ENCODE data around the gene GID8.

GID8 gene

DNA sequence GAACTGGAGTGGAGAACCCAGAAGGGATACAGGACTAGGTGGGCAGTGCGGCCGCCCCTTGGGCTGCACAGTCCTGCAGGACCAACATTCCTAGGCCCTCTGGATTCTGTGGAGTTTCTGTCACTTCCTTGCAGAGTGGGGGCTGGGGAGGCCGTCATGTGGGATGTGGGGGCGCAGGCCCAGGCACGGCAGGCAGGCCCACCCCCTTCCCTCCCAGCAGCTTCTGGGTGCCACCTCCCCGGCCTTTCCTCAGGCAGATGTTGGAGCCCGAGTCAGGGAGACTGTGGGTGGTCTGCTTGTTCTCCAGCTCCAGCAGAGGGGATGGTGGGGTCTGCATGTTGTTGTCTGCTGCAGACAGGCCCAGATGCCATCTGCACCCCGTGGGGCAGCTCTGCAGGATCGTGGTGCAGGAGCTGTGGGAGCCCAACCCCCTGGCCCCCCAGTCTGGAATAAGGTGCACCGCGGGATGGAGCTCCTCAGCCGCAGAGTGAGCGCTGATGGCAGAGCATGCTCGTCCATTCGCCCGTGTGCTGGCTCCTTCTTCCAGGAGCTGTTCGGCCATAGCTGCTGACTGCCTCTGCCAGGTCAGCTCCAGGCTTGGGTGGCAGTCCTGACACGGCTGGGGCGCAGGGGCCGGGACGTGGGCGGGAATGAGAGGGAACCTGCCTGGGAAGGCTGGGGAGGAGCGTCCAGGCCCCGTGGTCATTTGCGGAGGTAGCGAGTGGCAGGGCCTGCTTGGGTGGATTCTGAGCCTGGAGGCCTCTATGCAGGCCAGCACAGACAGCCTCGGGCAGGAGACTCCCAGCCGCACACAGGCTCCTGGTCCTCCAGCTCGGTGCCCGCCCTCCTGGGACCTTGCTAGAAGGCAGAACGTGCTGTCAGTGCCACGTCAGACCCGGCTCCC is 32.6 kb downstream of the GID8 start:
- no peak for DNase-seq (ENCODE audit: low read depth in 2 of 2)

GRCh38 chr20:62971211-62971949 is 33.4 kb downstream of the GID8 start:
- no peak for DNase-seq (ENCODE audit: low read depth in 2 of 2)

GRCh38 chr20:62971950-62972844 is 34.2 kb downstream of the GID8 start:
- peak; percentile 58 to 65 for DNase-seq (ENCODE audit: low read depth in 2 of 2)

GRCh38 chr20:62972845-62973745 is 35.1 kb downstream of the GID8 start:
- DNase-seq (ENCODE audit: low read depth in 2 of 2): no peak

DNA sequence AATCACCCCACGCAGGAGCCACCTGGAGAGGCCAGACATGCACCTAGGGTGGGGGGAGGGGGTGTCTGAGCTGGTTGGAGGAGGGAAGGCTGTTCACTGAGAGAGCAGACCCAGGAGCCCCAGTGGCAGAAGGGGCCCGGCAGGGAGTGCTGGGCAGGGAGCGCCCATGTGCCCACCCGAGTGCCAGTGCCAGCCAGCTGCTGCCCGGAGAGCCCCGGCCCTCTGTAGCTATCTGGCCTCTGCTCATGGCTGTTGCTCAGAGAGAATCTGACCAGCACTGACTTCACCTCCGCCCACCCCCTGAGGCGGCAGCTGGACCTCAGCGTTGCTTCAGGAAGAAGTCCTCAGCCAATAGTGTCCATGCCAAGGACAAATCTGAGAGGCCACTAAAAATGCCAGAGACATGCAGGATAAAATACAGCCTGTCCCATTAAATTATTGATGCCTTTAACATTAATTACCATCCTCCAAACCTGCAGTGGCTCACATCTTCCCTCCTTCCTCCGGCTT is 37.4 kb downstream of the GID8 start:
- no peak for DNase-seq (ENCODE audit: low read depth in 2 of 2)

GRCh38 chr20:62975812-62976508 is 38.0 kb downstream of the GID8 start:
- no peak for DNase-seq (ENCODE audit: low read depth in 2 of 2)

- no peak for DNase-seq (ENCODE audit: low read depth in 2 of 2)
Observed at GRCh38 chr20:62976886-62977285, 38.9 kb downstream of the GID8 start.

- peak; percentile 53 to 74 for DNase-seq (ENCODE audit: low read depth in 2 of 2)
Observed at GRCh38 chr20:62977613-62978560, 39.9 kb downstream of the GID8 start.

GRCh38 chr20:62978561-62978943 is 40.6 kb downstream of the GID8 start:
- DNase-seq (ENCODE audit: low read depth in 2 of 2): no peak

DNA sequence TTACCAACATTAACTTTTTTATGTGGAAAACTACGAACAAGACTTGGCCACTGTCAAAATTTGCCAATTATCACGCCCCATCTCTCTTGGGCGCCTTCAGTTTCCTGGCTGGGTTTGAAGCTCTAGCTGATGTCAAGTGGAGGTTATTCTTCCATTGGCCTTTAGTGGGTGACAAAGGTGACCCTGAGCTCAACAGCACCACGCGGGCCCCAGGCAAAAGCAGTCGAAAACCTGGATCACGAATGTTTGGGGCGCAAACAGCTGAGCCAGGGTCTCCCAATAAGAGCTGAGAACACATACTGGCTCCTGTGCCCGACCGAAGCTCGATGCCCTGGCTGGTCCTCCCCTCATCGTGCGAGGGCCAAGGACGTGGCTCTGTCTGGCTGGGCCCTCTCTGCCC is 41.4 kb downstream of the GID8 start:
- DNase-seq (ENCODE audit: low read depth in 2 of 2): no peak

DNA sequence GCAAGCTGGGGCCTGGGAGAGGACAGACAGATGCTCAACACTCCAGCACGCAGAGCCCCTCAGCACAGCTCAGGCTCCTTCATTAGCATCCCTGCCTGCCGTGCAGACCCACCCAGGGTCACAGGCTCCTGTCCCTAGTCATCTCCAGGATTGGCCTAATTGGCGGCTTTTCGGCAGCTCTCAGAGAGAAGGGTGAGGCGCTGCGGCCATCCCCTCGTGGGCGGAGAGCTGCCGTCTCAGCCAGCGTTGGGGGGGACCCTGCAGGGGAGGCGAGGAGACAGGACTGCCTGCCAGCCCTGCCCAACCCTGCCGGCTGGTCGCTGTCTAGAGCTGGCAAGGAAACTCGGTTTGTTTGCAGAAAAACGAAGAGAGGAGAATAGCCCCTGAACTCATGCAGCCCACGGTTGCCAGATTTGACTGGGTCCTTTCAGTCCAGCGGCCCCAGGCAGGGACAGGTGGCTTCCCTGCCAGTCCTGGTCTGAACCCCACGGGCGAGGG is 42.0 kb downstream of the GID8 start:
- no peak for DNase-seq (ENCODE audit: low read depth in 2 of 2)

- no peak for DNase-seq (ENCODE audit: low read depth in 2 of 2)
Observed at GRCh38 chr20:62980380-62980960, 42.5 kb downstream of the GID8 start.

GRCh38 chr20:62980970-62981369 is 43.0 kb downstream of the GID8 start:
- DNase-seq (ENCODE audit: low read depth in 2 of 2): no peak

GRCh38 chr20:62982124-62983075 is 44.5 kb downstream of the GID8 start:
- no peak for DNase-seq (ENCODE audit: low read depth in 2 of 2)

GRCh38 chr20:62983210-62983609 is 45.3 kb downstream of the GID8 start:
- no peak for DNase-seq (ENCODE audit: low read depth in 2 of 2)

DNA sequence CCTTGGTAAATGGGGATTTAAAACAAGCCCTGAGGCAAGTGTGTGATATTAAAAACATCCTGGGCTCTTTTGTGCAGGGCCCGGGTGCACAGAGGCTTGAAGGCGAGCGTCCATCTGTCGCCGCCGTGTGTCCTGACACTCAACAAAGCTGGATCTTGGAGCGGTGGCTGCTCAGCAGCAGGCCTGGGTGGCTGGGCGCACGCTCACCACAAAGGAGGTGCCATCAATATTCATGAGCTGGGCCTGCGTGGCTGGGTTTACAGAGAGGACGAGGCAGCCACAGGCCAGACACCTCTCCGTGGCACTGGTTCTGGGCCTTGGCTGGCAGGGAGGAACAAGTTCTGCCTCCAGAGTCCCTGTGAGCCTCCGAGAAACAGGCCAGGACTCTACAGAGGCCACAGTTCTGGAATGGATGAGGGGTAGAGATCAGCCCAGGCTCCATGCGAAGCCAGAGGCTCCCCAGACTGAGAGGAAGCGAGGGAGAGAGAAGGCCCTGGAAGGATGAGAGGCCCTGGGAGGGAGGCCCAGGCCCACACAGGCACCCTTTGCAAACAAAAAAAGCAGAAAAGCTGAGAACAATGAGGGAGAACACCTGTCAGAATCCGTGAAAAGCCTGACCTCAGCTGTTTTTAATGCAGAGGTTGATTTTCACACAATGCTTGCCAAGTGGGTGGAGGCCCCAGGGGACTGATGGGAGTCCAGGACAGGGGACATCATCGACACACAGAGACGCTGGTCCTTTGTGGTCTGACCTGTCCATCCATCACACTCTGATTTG is 46.9 kb downstream of the GID8 start:
- no peak for DNase-seq (ENCODE audit: low read depth in 2 of 2)

GRCh38 chr20:62985444-62985778 is 47.5 kb downstream of the GID8 start:
- DNase-seq (ENCODE audit: low read depth in 2 of 2): no peak
